ENCODE data around the gene TSPAN18. TPM values are rescaled to one million over a fixed set of nuclear protein-coding genes. Genes with fewer than 3 reads are reported as not detected.

TSPAN18 gene
- total RNA-seq, 2 experiments from 2014 or later = 7.5 to 8.7 TPM

DNA sequence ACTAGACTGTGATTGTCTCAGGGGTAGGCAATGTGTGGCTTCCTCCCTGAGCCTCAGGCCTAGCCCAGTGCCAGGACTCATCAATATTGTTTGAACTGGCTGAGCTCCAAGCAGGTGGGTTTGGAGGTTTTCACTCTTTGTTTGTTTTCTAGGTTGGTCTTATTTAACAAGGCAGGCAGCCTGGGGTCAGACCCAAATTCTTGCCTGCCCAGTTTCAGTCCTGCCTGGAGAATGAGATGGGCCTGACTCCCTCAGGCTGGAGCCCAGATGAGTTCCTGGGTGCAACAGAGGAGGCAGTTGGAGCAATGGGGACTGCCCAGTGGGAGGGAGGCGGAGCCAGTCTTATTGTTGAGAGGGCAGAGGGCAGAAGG, 252.2 kb downstream of the TSPAN18 start:
- Mint-ChIP-seq H3K36me3 (ENCODE audit: low read depth) (no peaks in the 10 kb centered on the region), H3K27me3 (ENCODE audit: low read depth) (no peaks in the 10 kb centered on the region), H3K4me3 (no peak overlapping the region), H3K9me3 (ENCODE audit: insufficient read depth) (no peaks in the 10 kb centered on the region), H3K4me1 (ENCODE audit: low read depth) (peaks cover 18% of the 10 kb centered on the region), H3K27ac (no peak overlapping the region)
- DNase-seq (no peak), ATAC-seq (no peak)
- ChIA-PET POLR2A (no interaction called here), CTCF (interaction anchor here (0.8 to 3.2 kb wide), 4 partner anchors 9 to 126 kb away, joined by 3 to 11 read pairs (median 4); no protein-coding TSS in a partner anchor)

- no peaks in the 10 kb centered on the region for H3K27me3 Mint-ChIP-seq (ENCODE audit: low read depth)
- DNase-seq = no peak
- no peak overlapping the region for H3K4me3 Mint-ChIP-seq
- H3K4me1 Mint-ChIP-seq (ENCODE audit: low read depth) = peaks cover 11% of the 10 kb centered on the region
- CTCF ChIA-PET = interaction anchor here (0.8 to 1.7 kb wide), 4 partner anchors 8 to 124 kb away, joined by 3 to 5 read pairs (median 4); no protein-coding TSS in a partner anchor
- no peaks in the 10 kb centered on the region for H3K36me3 Mint-ChIP-seq (ENCODE audit: low read depth)
- H3K9me3 Mint-ChIP-seq (ENCODE audit: insufficient read depth) = no peaks in the 10 kb centered on the region
- POLR2A ChIA-PET = interaction anchor here (0.6 kb wide), 1 partner anchor 43 kb away, joined by 3 read pairs; no protein-coding TSS in a partner anchor
- no peak for ATAC-seq
- H3K27ac Mint-ChIP-seq = no peak overlapping the region
These were observed 253.0 kb downstream of the TSPAN18 start for GRCh38 chr11:44979543-44980399.

DNA sequence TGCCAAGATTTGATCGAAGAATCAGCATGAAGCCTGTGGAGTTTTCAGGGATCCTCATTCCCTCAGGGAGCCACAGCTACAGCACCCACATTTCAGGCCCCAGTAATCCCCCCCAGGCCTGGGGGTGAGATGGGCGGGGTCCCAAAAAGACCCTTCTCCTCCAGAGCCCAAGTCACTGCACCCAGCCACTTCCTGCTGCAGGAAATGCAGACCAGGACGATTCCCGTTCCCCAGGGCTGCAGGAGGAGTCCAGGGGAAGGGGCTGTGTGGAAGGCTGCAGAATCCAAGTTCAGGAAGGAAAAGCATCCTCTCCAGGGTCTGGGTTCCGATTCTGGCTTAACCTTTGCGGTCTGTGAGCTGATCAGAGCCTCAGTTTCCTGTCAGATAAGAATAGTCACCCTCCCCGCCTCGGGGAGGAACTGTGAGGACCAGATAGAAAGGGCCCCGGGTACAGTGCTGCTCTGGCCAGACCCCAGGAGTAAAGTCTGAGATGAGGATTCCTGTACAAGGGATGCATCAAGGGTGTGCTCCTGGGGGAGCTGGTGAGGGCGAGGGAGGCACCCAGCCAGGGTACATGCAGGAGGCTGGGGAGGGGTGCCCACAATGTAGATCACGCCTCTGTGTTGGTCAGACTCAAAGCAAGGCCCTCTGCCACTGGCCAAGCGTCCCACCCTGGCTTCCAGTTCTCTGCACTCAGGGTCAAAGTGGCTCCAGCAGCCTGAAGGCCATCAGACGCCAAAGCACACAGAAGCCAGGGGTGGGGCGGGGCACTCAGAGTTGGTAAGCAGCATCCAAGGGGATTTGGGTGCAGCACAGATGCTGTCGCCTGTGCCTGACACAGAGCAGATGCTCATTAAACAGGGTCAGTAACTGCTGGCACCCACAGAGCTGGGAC, 254.0 kb downstream of the TSPAN18 start:
- ChIA-PET CTCF (interaction anchor here (1.7 kb wide), 1 partner anchor 123 kb away, joined by 4 read pairs; no protein-coding TSS in a partner anchor), POLR2A (no interaction called here)
- H3K9me3 Mint-ChIP-seq (ENCODE audit: insufficient read depth) = no peaks in the 10 kb centered on the region
- H3K27ac Mint-ChIP-seq = no peak overlapping the region
- H3K4me3 Mint-ChIP-seq = no peak overlapping the region
- H3K4me1 Mint-ChIP-seq (ENCODE audit: low read depth) = peaks cover 9% of the 10 kb centered on the region
- H3K36me3 Mint-ChIP-seq (ENCODE audit: low read depth) = no peaks in the 10 kb centered on the region
- DNase-seq (no peak), ATAC-seq (peak; percentile 25)
- H3K27me3 Mint-ChIP-seq (ENCODE audit: low read depth) = no peaks in the 10 kb centered on the region

Other genes starting within 250 kb of the TSPAN18 start
- 10 to 100 TPM; 68.2 to 72.9 TPM for gene CD82, start 161.3 kb upstream of the TSPAN18 start, total RNA-seq
- gene TP53I11, start 223.9 kb downstream of the TSPAN18 start, total RNA-seq = 1 to 10 TPM; 1.4 to 2.5 TPM

Data from activated CD8-positive, alpha-beta T cell treated with anti-CD3 and anti-CD28 coated beads, Interleukin-2, amount 10 ng/mL, durations not matched to agents 7 days and 5 days (primary cell).